GM23338 (cell line): Measurements from ENCODE around the gene OIP5. TPM values are rescaled to one million over a fixed set of nuclear protein-coding genes. Genes with fewer than 3 reads are reported as not detected.

ENCODE experiments used
- ATAC-seq: fragments of 200-7000 bp; cut with Tn5 transposase; 3 replicates; pipeline ENCODE4 v1.9.1; 2020
- DNase-seq: peaks from one replicate; pipeline ENCODE4 v3.0.0-alpha.2; 2015; ENCODE audit warnings: low spot score
- H2AFZ ChIP-seq: fragments of 200-600 bp; sonication (generic); 2 replicates; pipeline ENCODE4 v1.8.0; 2016; ENCODE audit warnings: antibody characterized with exemption, mild to moderate bottlenecking, moderate library complexity
- H3F3A ChIP-seq: fragments of 200-600 bp; sonication (generic); replicated peaks from 2 replicates; pipeline ENCODE4 v1.8.0; 2017; ENCODE audit warnings: antibody characterized with exemption, mixed run types, low read depth
- H3K27ac ChIP-seq: fragments of 200-600 bp; sonication (generic); 2 replicates; pipeline ENCODE4 v1.6.1; 2016; ENCODE audit warnings: low read depth
- H3K27me3 ChIP-seq: fragments of 200-600 bp; sonication (generic); 2 replicates; pipeline ENCODE4 v1.8.0; 2016; ENCODE audit warnings: mild to moderate bottlenecking, mixed run types, moderate library complexity; ENCODE audit not compliant: insufficient read depth
- H3K36me3 ChIP-seq: fragments of 200-600 bp; sonication (generic); 2 replicates; pipeline ENCODE4 v1.8.0; 2016; ENCODE audit warnings: mild to moderate bottlenecking; ENCODE audit not compliant: insufficient read depth
- H3K4me1 ChIP-seq: fragments of 200-600 bp; sonication (generic); 2 replicates; pipeline ENCODE4 v1.8.0; 2016; ENCODE audit warnings: mild to moderate bottlenecking, moderate library complexity; ENCODE audit not compliant: insufficient read depth
- H3K4me2 ChIP-seq: fragments of 200-600 bp; sonication (generic); 2 replicates; pipeline ENCODE4 v1.7.1; 2017; ENCODE audit warnings: mixed run types
- H3K4me3 ChIP-seq: fragments of 200-600 bp; sonication (generic); 2 replicates; pipeline ENCODE4 v1.6.1; 2016; ENCODE audit warnings: mixed run types
- H3K79me2 ChIP-seq: fragments of 200-600 bp; sonication (generic); replicated peaks from 2 replicates; pipeline ENCODE4 v1.8.0; 2017; ENCODE audit warnings: mild to moderate bottlenecking; ENCODE audit not compliant: insufficient read depth
- H3K9me2 ChIP-seq: fragments of 200-600 bp; sonication (generic); 2 replicates; pipeline ENCODE4 v1.8.0; 2017; ENCODE audit not compliant: insufficient read depth
- H4K20me1 ChIP-seq: fragments of 200-600 bp; sonication (generic); replicated peaks from 2 replicates; pipeline ENCODE4 v1.8.0; 2017; ENCODE audit warnings: mild to moderate bottlenecking; ENCODE audit not compliant: insufficient read depth
- H3K27ac Mint-ChIP-seq: 2 replicates; pipeline ENCODE4 v1.8.0; 2020; ENCODE audit warnings: inconsistent platforms, mild to moderate bottlenecking, moderate library complexity, mixed read lengths
- H3K27me3 Mint-ChIP-seq: 3 replicates; pipeline ENCODE4 v1.8.0; 2022; ENCODE audit warnings: low read depth, mild to moderate bottlenecking, moderate library complexity, mixed read lengths, inconsistent platforms; ENCODE audit not compliant: insufficient read depth, poor library complexity
- H3K36me3 Mint-ChIP-seq: 3 replicates; pipeline ENCODE4 v1.8.0; 2021; ENCODE audit warnings: low read depth, mild to moderate bottlenecking, inconsistent platforms, moderate library complexity, mixed read lengths
- H3K4me1 Mint-ChIP-seq: 3 replicates; pipeline ENCODE4 v1.8.0; 2020; ENCODE audit warnings: mild to moderate bottlenecking, inconsistent platforms, mixed read lengths
- H3K4me3 Mint-ChIP-seq: 3 replicates; pipeline ENCODE4 v1.8.0; 2021; ENCODE audit warnings: moderate library complexity, mild to moderate bottlenecking, inconsistent platforms, mixed read lengths
- H3K9me3 Mint-ChIP-seq: 3 replicates; pipeline ENCODE4 v1.8.0; 2020; ENCODE audit warnings: moderate library complexity, mild to moderate bottlenecking, inconsistent platforms, mixed read lengths
- CREB1 ChIP-seq: fragments of 250-450 bp; sonication (Bioruptor Pico); IDR thresholded peaks from 2 replicates; pipeline ENCODE4 v1.5.0; 2020; ENCODE audit warnings: low read depth, mild to moderate bottlenecking, moderate library complexity
- EZH2 ChIP-seq: fragments of 200-600 bp; sonication (generic); IDR thresholded peaks from one replicate; pipeline ENCODE4 v1.8.0; 2017; ENCODE audit warnings: antibody characterized with exemption, mild to moderate bottlenecking, low read depth; ENCODE audit not compliant: unreplicated experiment
- EZH2phosphoT487 ChIP-seq: fragments of 200-600 bp; sonication (generic); IDR thresholded peaks from one replicate; pipeline ENCODE4 v1.8.1; 2018; ENCODE audit warnings: antibody characterized with exemption; ENCODE audit not compliant: unreplicated experiment
- JUNB ChIP-seq: IDR thresholded peaks from one replicate; pipeline ENCODE4 v1.6.1; 2016; ENCODE audit warnings: antibody characterized with exemption; ENCODE audit not compliant: unreplicated experiment
- NANOG ChIP-seq: IDR thresholded peaks from 2 replicates; pipeline ENCODE4 v1.6.1; 2016; ENCODE audit warnings: antibody characterized with exemption, borderline replicate concordance
- POLR2AphosphoS5 ChIP-seq: IDR thresholded peaks from 2 replicates; pipeline ENCODE4 v1.6.1; 2016; ENCODE audit warnings: antibody characterized with exemption, low read depth
- STAT1 ChIP-seq: IDR thresholded peaks from one replicate; pipeline ENCODE4 v1.6.1; 2016; ENCODE audit warnings: antibody characterized with exemption; ENCODE audit not compliant: unreplicated experiment
- ZNF114 ChIP-seq: fragments of 250-450 bp; sonication (Bioruptor Pico); IDR thresholded peaks from 2 replicates; pipeline ENCODE4 v1.5.0; 2020; ENCODE audit warnings: mild to moderate bottlenecking, moderate library complexity
- ZNF331 ChIP-seq: fragments of 250-450 bp; sonication (Bioruptor Pico); IDR thresholded peaks from 2 replicates; pipeline ENCODE4 v1.5.0; 2020; ENCODE audit warnings: low read depth, mild to moderate bottlenecking, moderate library complexity
- polyA plus RNA-seq: library from polyadenylated mRNA; unstranded; fragments of >200 nt; fragmentation: Nextera tagmentation; extraction: Ambion mirVana; gene quantifications from 2 replicates; pipeline ENCODE4 v1.2.1, GENCODE V29; 2016
- total RNA-seq: library from RNA; depleted of rRNA; stranded (reverse); fragments of >200 nt; shearing (Covaris generic); gene quantifications from 2 replicates; pipeline ENCODE4 v1.2.3, GENCODE V29; 2014
- TF ChIP-seq, protein P1 (sequence below): IDR thresholded peaks from 2 replicates; pipeline ENCODE4 v1.6.1; 2016; ENCODE audit warnings: antibody characterized with exemption
- TF ChIP-seq, protein P2 (sequence below), 2 experiments: fragments of 200-600 bp in 1 of 2; sonication (generic) in 1 of 2; conservative IDR thresholded peaks; 2 replicates each; pipeline versions ENCODE4 v1.5.1 to v1.6.1; 2016 to 2017; ENCODE audit warnings: antibody characterized with exemption in 2 of 2, low read depth in 2 of 2, mild to moderate bottlenecking in 2 of 2, moderate library complexity in 1 of 2
- TF ChIP-seq, protein P3 (sequence below): fragments of 250-450 bp; sonication (Bioruptor Pico); IDR thresholded peaks from 2 replicates; pipeline ENCODE4 v1.5.0; 2020; ENCODE audit warnings: mild to moderate bottlenecking, moderate library complexity
- TF ChIP-seq, protein P4 (sequence below): IDR thresholded peaks from one replicate; pipeline ENCODE4 v1.6.1; 2018; ENCODE audit warnings: antibody characterized with exemption; ENCODE audit not compliant: unreplicated experiment

Gene OIP5
- total and polyA plus RNA-seq, 2 experiments from 2014 or later = 61.1 to 71.7 TPM

DNA sequence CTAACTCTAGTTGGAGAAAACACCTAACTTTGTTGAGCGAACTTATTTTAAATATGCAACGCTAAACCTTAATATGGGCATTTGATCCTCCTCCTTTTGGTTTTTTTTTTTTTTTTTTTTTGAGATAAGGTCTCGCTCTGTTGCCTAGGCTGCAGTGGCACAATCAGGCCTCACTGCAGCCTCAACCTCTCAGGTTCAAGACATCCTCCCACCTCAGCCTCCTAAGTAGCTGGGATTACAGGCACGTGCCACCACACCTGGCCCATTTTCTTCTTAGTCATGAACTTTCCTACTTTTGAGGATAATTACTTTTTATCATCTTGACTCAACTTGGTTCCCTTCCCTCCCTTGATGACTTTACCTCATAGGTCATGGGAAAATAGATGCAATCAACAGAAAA, 4.2 kb upstream of the OIP5 start:
- Mint-ChIP-seq H3K4me3 (no peak overlapping the region; the same call in 2 of the 3 replicates), H3K4me1 (peaks cover 6% of the 10 kb centered on the region; the same call in 2 of the 3 replicates), H3K27me3 (peaks cover 10% of the 10 kb centered on the region), H3K9me3 (no peaks in the 10 kb centered on the region; the same call in 2 of the 3 replicates), H3K36me3 (peaks cover 34% of the 10 kb centered on the region), H3K27ac (no peak overlapping the region)
- no peaks in the 10 kb centered on the region for H3K27me3 ChIP-seq
- H3K9me2 ChIP-seq = no peaks in the 10 kb centered on the region
- H3K4me1 ChIP-seq = peaks cover 11% of the 10 kb centered on the region; the same call in 1 of the 2 replicates
- peaks cover 22% of the 10 kb centered on the region for H4K20me1 ChIP-seq
- H3K27ac ChIP-seq = no peak overlapping the region
- peaks cover 22% of the 10 kb centered on the region for H3K36me3 ChIP-seq
- no peak overlapping the region for H2AFZ ChIP-seq
- H3F3A ChIP-seq = no peaks in the 10 kb centered on the region
- TF ChIP-seq NANOG = no peak
- TF ChIP-seq, protein P1, sequence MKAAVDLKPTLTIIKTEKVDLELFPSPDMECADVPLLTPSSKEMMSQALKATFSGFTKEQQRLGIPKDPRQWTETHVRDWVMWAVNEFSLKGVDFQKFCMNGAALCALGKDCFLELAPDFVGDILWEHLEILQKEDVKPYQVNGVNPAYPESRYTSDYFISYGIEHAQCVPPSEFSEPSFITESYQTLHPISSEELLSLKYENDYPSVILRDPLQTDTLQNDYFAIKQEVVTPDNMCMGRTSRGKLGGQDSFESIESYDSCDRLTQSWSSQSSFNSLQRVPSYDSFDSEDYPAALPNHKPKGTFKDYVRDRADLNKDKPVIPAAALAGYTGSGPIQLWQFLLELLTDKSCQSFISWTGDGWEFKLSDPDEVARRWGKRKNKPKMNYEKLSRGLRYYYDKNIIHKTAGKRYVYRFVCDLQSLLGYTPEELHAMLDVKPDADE = no peak
- TF ChIP-seq JUNB = no peak
- TF ChIP-seq, protein P2, sequence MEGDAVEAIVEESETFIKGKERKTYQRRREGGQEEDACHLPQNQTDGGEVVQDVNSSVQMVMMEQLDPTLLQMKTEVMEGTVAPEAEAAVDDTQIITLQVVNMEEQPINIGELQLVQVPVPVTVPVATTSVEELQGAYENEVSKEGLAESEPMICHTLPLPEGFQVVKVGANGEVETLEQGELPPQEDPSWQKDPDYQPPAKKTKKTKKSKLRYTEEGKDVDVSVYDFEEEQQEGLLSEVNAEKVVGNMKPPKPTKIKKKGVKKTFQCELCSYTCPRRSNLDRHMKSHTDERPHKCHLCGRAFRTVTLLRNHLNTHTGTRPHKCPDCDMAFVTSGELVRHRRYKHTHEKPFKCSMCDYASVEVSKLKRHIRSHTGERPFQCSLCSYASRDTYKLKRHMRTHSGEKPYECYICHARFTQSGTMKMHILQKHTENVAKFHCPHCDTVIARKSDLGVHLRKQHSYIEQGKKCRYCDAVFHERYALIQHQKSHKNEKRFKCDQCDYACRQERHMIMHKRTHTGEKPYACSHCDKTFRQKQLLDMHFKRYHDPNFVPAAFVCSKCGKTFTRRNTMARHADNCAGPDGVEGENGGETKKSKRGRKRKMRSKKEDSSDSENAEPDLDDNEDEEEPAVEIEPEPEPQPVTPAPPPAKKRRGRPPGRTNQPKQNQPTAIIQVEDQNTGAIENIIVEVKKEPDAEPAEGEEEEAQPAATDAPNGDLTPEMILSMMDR (conservative IDR thresholded peaks at IDR 0.05; ENCODE audit: low read depth in 2 of 2) = no peak
- no peak for TF ChIP-seq EZH2phosphoT487
- no peak for TF ChIP-seq CREB1
- TF ChIP-seq POLR2AphosphoS5 = no peak
- TF ChIP-seq, protein P3, sequence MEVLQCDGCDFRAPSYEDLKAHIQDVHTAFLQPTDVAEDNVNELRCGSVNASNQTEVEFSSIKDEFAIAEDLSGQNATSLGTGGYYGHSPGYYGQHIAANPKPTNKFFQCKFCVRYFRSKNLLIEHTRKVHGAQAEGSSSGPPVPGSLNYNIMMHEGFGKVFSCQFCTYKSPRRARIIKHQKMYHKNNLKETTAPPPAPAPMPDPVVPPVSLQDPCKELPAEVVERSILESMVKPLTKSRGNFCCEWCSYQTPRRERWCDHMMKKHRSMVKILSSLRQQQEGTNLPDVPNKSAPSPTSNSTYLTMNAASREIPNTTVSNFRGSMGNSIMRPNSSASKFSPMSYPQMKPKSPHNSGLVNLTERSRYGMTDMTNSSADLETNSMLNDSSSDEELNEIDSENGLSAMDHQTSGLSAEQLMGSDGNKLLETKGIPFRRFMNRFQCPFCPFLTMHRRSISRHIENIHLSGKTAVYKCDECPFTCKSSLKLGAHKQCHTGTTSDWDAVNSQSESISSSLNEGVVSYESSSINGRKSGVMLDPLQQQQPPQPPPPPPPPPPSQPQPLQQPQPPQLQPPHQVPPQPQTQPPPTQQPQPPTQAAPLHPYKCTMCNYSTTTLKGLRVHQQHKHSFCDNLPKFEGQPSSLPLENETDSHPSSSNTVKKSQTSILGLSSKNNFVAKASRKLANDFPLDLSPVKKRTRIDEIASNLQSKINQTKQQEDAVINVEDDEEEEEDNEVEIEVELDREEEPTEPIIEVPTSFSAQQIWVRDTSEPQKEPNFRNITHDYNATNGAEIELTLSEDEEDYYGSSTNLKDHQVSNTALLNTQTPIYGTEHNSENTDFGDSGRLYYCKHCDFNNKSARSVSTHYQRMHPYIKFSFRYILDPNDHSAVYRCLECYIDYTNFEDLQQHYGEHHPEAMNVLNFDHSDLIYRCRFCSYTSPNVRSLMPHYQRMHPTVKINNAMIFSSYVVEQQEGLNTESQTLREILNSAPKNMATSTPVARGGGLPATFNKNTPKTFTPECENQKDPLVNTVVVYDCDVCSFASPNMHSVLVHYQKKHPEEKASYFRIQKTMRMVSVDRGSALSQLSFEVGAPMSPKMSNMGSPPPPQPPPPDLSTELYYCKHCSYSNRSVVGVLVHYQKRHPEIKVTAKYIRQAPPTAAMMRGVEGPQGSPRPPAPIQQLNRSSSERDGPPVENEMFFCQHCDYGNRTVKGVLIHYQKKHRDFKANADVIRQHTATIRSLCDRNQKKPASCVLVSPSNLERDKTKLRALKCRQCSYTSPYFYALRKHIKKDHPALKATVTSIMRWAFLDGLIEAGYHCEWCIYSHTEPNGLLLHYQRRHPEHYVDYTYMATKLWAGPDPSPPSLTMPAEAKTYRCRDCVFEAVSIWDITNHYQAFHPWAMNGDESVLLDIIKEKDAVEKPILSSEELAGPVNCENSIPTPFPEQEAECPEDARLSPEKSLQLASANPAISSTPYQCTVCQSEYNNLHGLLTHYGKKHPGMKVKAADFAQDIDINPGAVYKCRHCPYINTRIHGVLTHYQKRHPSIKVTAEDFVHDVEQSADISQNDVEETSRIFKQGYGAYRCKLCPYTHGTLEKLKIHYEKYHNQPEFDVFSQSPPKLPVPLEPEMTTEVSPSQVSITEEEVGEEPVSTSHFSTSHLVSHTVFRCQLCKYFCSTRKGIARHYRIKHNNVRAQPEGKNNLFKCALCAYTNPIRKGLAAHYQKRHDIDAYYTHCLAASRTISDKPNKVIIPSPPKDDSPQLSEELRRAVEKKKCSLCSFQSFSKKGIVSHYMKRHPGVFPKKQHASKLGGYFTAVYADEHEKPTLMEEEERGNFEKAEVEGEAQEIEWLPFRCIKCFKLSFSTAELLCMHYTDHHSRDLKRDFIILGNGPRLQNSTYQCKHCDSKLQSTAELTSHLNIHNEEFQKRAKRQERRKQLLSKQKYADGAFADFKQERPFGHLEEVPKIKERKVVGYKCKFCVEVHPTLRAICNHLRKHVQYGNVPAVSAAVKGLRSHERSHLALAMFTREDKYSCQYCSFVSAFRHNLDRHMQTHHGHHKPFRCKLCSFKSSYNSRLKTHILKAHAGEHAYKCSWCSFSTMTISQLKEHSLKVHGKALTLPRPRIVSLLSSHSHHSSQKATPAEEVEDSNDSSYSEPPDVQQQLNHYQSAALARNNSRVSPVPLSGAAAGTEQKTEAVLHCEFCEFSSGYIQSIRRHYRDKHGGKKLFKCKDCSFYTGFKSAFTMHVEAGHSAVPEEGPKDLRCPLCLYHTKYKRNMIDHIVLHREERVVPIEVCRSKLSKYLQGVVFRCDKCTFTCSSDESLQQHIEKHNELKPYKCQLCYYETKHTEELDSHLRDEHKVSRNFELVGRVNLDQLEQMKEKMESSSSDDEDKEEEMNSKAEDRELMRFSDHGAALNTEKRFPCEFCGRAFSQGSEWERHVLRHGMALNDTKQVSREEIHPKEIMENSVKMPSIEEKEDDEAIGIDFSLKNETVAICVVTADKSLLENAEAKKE (CRISPR knock-in tag) = no peak
- TF ChIP-seq ZNF114 (CRISPR knock-in tag) = no peak
- TF ChIP-seq STAT1 = no peak
- TF ChIP-seq, protein P4, sequence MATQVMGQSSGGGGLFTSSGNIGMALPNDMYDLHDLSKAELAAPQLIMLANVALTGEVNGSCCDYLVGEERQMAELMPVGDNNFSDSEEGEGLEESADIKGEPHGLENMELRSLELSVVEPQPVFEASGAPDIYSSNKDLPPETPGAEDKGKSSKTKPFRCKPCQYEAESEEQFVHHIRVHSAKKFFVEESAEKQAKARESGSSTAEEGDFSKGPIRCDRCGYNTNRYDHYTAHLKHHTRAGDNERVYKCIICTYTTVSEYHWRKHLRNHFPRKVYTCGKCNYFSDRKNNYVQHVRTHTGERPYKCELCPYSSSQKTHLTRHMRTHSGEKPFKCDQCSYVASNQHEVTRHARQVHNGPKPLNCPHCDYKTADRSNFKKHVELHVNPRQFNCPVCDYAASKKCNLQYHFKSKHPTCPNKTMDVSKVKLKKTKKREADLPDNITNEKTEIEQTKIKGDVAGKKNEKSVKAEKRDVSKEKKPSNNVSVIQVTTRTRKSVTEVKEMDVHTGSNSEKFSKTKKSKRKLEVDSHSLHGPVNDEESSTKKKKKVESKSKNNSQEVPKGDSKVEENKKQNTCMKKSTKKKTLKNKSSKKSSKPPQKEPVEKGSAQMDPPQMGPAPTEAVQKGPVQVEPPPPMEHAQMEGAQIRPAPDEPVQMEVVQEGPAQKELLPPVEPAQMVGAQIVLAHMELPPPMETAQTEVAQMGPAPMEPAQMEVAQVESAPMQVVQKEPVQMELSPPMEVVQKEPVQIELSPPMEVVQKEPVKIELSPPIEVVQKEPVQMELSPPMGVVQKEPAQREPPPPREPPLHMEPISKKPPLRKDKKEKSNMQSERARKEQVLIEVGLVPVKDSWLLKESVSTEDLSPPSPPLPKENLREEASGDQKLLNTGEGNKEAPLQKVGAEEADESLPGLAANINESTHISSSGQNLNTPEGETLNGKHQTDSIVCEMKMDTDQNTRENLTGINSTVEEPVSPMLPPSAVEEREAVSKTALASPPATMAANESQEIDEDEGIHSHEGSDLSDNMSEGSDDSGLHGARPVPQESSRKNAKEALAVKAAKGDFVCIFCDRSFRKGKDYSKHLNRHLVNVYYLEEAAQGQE = no peak
- TF ChIP-seq EZH2 = no peak
- TF ChIP-seq ZNF331 (CRISPR knock-in tag) = no peak
- H3K4me3 ChIP-seq = no peak overlapping the region
- no peak overlapping the region for H3K4me2 ChIP-seq
- ATAC-seq (no peak), DNase-seq (no peak)
- peaks cover 85% of the 10 kb centered on the region for H3K79me2 ChIP-seq
